Natural killer cell (primary cell): ENCODE measurements around the gene CCDC194. TPM values are rescaled to one million over a fixed set of nuclear protein-coding genes. Genes with fewer than 3 reads are reported as not detected.

Experiments
- ATAC-seq, 3 donors: fragments of 150-1000 bp in 2 of 3; fragments of 200-7000 bp in 1 of 3; cut with Tn5 transposase; 1 replicate in 1 of 3; 2 replicates in 2 of 3; pipeline ENCODE4 v1.10.0; 2021; ENCODE audit warnings: mild to moderate bottlenecking in 2 of 3, moderate library complexity in 2 of 3
- DNase-seq, 2 donors: peaks; one replicate each; pipeline versions ENCODE4 v3.0.0 to v3.0.0-alpha.2; 2013 to 2021; ENCODE audit warnings: mixed read lengths in 1 of 2
- H3K27ac ChIP-seq: one replicate; pipeline ENCODE4 v1.5.1; 2013; ENCODE audit warnings: mild to moderate bottlenecking, low read length
- H3K27me3 ChIP-seq: one replicate; pipeline ENCODE4 v1.6.1; 2013; ENCODE audit warnings: low read length; ENCODE audit not compliant: control insufficient read depth, insufficient read depth
- H3K36me3 ChIP-seq: one replicate; pipeline ENCODE4 v1.6.1; 2013; ENCODE audit warnings: low read length; ENCODE audit not compliant: control insufficient read depth, insufficient read depth
- H3K4me1 ChIP-seq: one replicate; pipeline ENCODE4 v1.6.1; 2013; ENCODE audit warnings: low read length; ENCODE audit not compliant: control insufficient read depth, insufficient read depth
- H3K4me3 ChIP-seq: one replicate; pipeline ENCODE4 v1.5.1; 2013; ENCODE audit warnings: low read length
- H3K9me3 ChIP-seq: one replicate; pipeline ENCODE4 v1.6.1; 2013; ENCODE audit warnings: low read length; ENCODE audit not compliant: control insufficient read depth, insufficient read depth
- H3K27ac Mint-ChIP-seq, 2 donors: one replicate each; pipeline ENCODE4 v1.8.0; 2022; ENCODE audit warnings: mild to moderate bottlenecking in 2 of 2, mixed read lengths in 2 of 2, moderate library complexity in 1 of 2
- H3K27me3 Mint-ChIP-seq, 2 donors: one replicate each; pipeline ENCODE4 v1.8.0; 2022; ENCODE audit warnings: low read depth in 2 of 2, mixed read lengths in 2 of 2
- H3K36me3 Mint-ChIP-seq: one replicate; pipeline ENCODE4 v1.8.0; 2022; ENCODE audit warnings: mixed read lengths
- H3K4me1 Mint-ChIP-seq, 2 donors: one replicate each; pipeline ENCODE4 v1.8.0; 2022; ENCODE audit warnings: mixed read lengths in 2 of 2
- H3K4me3 Mint-ChIP-seq: one replicate; pipeline ENCODE4 v1.8.0; 2022; ENCODE audit warnings: mild to moderate bottlenecking, moderate library complexity, mixed read lengths
- H3K9me3 Mint-ChIP-seq, 2 donors: one replicate each; pipeline ENCODE4 v1.8.0; 2022; ENCODE audit warnings: mixed read lengths in 2 of 2
- CTCF ChIP-seq: fragments of 200-600 bp; IDR thresholded peaks from one replicate; pipeline ENCODE4 v1.8.0; 2022; ENCODE audit warnings: antibody characterized with exemption
- WGBS: methylation state at CpG from one replicate; pipeline ENCODE4 v1.1.7; 2013; ENCODE audit warnings: missing lambda C conversion rate; ENCODE audit not compliant: insufficient coverage; 5-methylcytosine and 5-hydroxymethylcytosine counted together
- intact Hi-C: fragments of 100-400 bp; cut with micrococcal nuclease; formaldehyde crosslinking; loops from one replicate; pipeline ENCODE4 v1.14.2; 2022
- total RNA-seq, 4 donors: library from RNA; stranded (reverse); fragments of 120-200 nt in 1 of 4; gene quantifications; one replicate each; pipeline versions ENCODE4 v1.2.3 to v1.2.4, GENCODE V29; 2013 to 2022

CCDC194 gene
- total RNA-seq, 3 donors from 2014 or later (not counting 1 experiment from before 2014, with no cell fraction given): 2.7 TPM; not detected in 1

- H3K27ac ChIP-seq: no peak overlapping the region
- no peak overlapping the region for H3K4me3 Mint-ChIP-seq
- intact Hi-C loops: no loop called here
- no peak overlapping the region for H3K4me3 ChIP-seq
- no peak for DNase-seq
- H3K36me3 ChIP-seq: no peaks in the 10 kb centered on the region
- peaks cover 2% of the 10 kb centered on the region for H3K27me3 ChIP-seq
- H3K4me1 ChIP-seq: peaks cover 13% of the 10 kb centered on the region
- H3K4me1 Mint-ChIP-seq: peaks cover 0 to 6% of the 10 kb centered on the region in 2 donors
- 73% methylated on average over 2 of the region's 2 CpGs for WGBS
- no peak for TF ChIP-seq CTCF
- ATAC-seq: no peak
- peaks cover 7 to 21% of the 10 kb centered on the region in 2 donors for H3K27me3 Mint-ChIP-seq
- H3K36me3 Mint-ChIP-seq: no peaks in the 10 kb centered on the region
- no peaks in the 10 kb centered on the region for H3K9me3 ChIP-seq
- H3K9me3 Mint-ChIP-seq: no peaks in the 10 kb centered on the region
- no peak overlapping the region for H3K27ac Mint-ChIP-seq
Measured at GRCh38 chr19:17347877-17348276, 46.1 kb downstream of the CCDC194 start.

- H3K36me3 Mint-ChIP-seq: no peaks in the 10 kb centered on the region
- H3K4me3 Mint-ChIP-seq: no peak overlapping the region
- DNase-seq: no peak
- Histone ChIP-seq H3K36me3 (no peaks in the 10 kb centered on the region), H3K27me3 (peaks cover 2% of the 10 kb centered on the region), H3K27ac (no peak overlapping the region), H3K4me1 (peaks cover 13% of the 10 kb centered on the region), H3K9me3 (no peaks in the 10 kb centered on the region), H3K4me3 (no peak overlapping the region)
- intact Hi-C loops: no loop called here
- 38% methylated on average over 2 of the region's 6 CpGs for whole genome bisulfite sequencing
- H3K27ac Mint-ChIP-seq: no peak overlapping the region
- ATAC-seq: no peak
- TF ChIP-seq CTCF: no peak
- peaks cover 7 to 21% of the 10 kb centered on the region in 2 donors for H3K27me3 Mint-ChIP-seq
- peaks cover 0 to 6% of the 10 kb centered on the region in 2 donors for H3K4me1 Mint-ChIP-seq
- no peaks in the 10 kb centered on the region for H3K9me3 Mint-ChIP-seq
Measured at GRCh38 chr19:17347361-17347760, 46.6 kb downstream of the CCDC194 start.

GRCh38 chr19:17346109-17346671 is 47.8 kb downstream of the CCDC194 start:
- WGBS: 18% methylated on average over 22 of the region's 24 CpGs
- peak; percentile 98 for TF ChIP-seq CTCF
- H3K9me3 Mint-ChIP-seq: no peaks in the 10 kb centered on the region
- DNase-seq (peak; percentile 75 to 87), ATAC-seq (peak; percentile 87 to 99 (median 99))
- no peak overlapping the region for H3K4me3 ChIP-seq
- no peak overlapping the region for H3K27ac ChIP-seq
- H3K27ac Mint-ChIP-seq: no peak overlapping the region
- intact Hi-C loops: loop anchor here (1.0 kb wide), 2 partner anchors 40 to 120 kb away; no protein-coding TSS in a partner anchor
- peaks cover 7 to 16% of the 10 kb centered on the region in 2 donors for H3K27me3 Mint-ChIP-seq
- no peak overlapping the region for H3K4me3 Mint-ChIP-seq
- no peaks in the 10 kb centered on the region for H3K9me3 ChIP-seq
- H3K27me3 ChIP-seq: peaks cover 2% of the 10 kb centered on the region
- H3K36me3 Mint-ChIP-seq: no peaks in the 10 kb centered on the region
- H3K4me1 Mint-ChIP-seq: peaks cover 0 to 6% of the 10 kb centered on the region in 2 donors
- H3K4me1 ChIP-seq: peaks cover 6% of the 10 kb centered on the region
- H3K36me3 ChIP-seq: peaks cover 7% of the 10 kb centered on the region

GRCh38 chr19:17341845-17342244 is 52.2 kb downstream of the CCDC194 start:
- DNase-seq: no peak
- H3K36me3 Mint-ChIP-seq: no peaks in the 10 kb centered on the region
- no peak overlapping the region for H3K4me3 ChIP-seq

More at GRCh38 chr19:17341845-17342244, 52.2 kb downstream of the CCDC194 start:
- no peak for ATAC-seq
- WGBS: 97% methylated on average over 6 of the region's 7 CpGs
- no peak for TF ChIP-seq CTCF
- Histone ChIP-seq H3K36me3 (peaks cover 9% of the 10 kb centered on the region), H3K4me1 (peaks cover 20% of the 10 kb centered on the region), H3K27me3 (no peaks in the 10 kb centered on the region), H3K9me3 (no peaks in the 10 kb centered on the region), H3K27ac (no peak overlapping the region)
- no peak overlapping the region for H3K4me3 Mint-ChIP-seq
- intact Hi-C loops: no loop called here
- peaks cover 9 to 23% of the 10 kb centered on the region in 2 donors for H3K4me1 Mint-ChIP-seq
- no peaks in the 10 kb centered on the region for H3K27me3 Mint-ChIP-seq
- no peak overlapping the region for H3K27ac Mint-ChIP-seq
- no peaks in the 10 kb centered on the region for H3K9me3 Mint-ChIP-seq
